H54 (cell line): ENCODE measurements around the gene LRMDA.
"Not testable (repeated sequence)": the region's sequence is repeated elsewhere in the genome, so short reads cannot be mapped to it uniquely, and the experiment has no call there.

Experiments
- DNase-seq: peaks from one replicate; pipeline ENCODE4 v3.0.0; 2011; ENCODE audit warnings: low spot score, mixed read lengths; ENCODE audit not compliant: insufficient read length
- FAIRE-seq: peaks from 3 replicates; lab custom pipeline; 2011; peaks lifted over from hg19 to GRCh38; lab: Jason Lieb, UNC
- POLR2A ChIP-seq: IDR thresholded peaks from 2 replicates; pipeline ENCODE4 v1.6.1; 2011; ENCODE audit warnings: low read depth, mild to moderate bottlenecking, low read length

The LRMDA gene

DNA sequence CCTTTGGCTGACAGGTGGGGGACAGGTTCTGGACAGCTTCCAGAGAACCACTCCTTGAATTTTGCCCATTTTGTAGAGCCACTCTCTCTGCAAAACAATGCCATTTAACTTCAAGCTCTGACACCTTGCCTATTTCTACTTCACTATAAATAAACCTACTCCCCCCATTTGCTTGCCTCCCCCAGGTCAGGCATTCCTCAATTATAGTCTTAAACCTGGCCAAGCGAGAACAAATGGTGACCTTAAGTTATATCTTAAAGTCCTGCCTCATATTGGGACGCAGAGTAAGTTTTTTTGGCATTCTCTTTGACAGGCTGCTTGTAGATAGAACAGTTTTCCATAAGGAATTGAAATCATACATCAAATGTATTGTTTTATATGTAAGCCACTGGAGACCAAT lies 706.9 kb downstream of the LRMDA start:
- TF ChIP-seq POLR2A, result no peak
- FAIRE-seq, result no peak
- no peak for DNase-seq

DNA sequence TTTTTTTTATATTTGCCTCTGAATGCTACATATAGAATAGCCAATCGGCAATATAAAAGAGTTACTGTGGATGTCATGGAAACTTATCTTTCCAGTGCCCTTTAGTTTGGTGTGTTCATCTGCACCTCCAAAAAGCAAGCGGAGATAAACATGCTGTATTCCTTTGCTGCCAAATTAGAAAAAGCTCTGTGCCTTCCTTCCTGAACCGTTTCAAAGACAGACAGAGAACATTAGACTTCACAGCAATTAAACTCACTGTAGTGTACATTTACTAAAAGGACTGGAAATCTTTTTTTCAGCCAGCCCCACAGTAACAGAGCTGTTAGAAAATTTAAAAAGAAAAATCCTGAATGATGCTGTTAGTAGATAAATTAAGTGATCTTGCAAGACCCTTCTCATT lies 707.5 kb downstream of the LRMDA start:
- FAIRE-seq, result no peak
- DNase-seq, result no peak
- TF ChIP-seq POLR2A, result no peak

DNA sequence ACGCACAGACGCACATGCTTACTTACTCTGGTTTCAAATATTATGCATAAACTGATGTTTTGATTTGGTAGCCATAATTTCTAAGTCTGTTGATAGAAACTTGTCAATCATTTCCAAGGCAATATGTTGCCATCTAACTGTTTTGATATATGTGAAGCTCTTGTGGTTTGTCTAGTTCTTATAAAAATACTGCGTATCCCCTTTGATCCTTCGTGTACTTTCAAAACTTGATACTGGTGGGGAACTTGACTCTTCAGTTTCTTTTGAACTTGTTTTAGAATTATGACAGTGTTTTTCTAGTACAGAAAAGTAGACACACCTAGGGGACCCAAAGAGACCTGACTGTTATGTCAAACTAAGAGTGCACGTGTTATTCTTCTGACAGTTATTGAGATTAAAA lies 708.0 kb downstream of the LRMDA start:
- no peak for FAIRE-seq
- DNase-seq, result no peak
- TF ChIP-seq POLR2A, result no peak

DNA sequence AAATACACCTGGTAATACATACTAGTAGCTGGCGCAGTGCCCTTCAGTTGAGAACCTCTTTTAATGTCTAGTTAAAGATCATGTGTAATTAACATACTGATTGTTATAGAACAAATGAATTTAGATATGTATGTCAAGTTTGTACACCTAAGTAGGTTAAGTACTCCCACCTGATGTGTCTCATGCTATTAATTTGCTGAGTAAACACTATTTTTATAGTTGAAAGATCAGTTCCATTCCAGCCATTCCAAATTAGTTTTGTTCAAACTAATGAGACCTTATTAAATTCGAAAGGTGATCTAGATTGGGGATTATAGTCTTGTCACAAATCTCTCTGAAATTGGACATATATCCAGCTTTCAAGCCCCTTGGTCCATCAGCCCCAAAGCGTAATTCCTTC lies 710.0 kb downstream of the LRMDA start:
- no peak for TF ChIP-seq POLR2A
- DNase-seq (no peak), FAIRE-seq (no peak)

DNA sequence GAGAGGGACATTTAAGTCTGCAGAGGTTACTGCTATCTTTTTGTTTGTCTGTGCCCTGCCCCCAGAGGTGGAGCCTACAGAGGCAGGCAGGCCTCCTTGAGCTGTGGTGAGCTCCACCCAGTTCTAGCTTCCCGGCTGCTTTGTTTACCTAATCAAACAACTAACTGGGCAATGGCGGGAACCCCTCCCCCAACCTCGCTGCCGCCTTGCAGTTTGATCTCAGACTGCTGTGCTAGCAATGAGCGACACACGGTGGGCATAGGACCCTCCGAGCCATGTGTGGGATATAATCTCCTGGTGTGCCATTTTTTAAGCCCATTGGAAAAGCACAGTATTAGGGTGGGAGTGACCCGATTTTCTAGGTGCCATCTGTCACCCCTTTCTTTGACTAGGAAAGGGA lies 716.8 kb downstream of the LRMDA start:
- FAIRE-seq, DNase-seq: not testable (repeated sequence)

DNA sequence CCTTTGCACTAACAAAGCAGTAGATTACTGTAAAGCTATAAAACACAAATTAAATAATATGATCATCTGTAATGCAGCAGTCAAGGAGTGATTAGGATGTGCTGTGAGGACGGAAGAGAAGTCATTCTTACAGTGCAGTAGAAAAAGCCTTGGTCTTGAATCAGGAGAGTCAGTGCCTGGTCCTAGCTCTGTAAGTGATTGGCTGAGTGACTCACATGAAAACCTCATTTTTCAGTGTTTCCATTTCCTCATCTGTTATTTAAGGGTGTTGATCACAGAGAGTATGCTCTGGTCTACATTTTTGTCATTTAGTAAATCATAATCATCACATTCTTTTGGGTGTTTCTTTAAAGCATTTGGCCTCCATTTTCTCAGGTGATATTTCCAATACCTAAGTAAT lies 717.8 kb downstream of the LRMDA start:
- no peak for FAIRE-seq
- no peak for TF ChIP-seq POLR2A
- no peak for DNase-seq

DNA sequence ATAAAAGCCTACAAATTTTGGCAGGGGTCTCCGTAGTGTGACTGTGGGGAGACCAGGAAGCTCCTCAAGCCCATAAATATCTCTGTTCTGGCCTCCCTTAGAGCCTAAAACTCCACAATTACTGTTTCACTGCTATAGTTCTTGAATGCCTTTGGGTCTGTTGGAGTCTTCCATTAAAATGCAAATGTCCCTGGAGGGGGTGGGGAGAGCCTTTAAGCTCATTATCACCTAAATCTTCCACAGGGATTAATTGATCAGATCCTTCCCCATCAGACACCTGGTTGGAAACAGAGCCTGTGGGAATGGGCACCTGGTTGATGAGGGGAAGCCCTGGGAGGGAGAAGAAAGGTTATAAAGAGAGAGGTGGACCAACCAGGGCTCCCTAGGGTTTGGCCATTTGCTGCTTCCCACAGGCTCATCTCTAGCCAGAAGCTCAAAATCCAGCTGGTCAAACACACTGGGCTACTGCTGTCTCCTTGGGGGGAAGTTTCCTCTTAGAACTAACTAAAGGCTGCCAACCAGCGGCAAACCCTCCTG lies 718.2 kb downstream of the LRMDA start:
- FAIRE-seq (no peak), DNase-seq (no peak)
- TF ChIP-seq POLR2A, result no peak

DNA sequence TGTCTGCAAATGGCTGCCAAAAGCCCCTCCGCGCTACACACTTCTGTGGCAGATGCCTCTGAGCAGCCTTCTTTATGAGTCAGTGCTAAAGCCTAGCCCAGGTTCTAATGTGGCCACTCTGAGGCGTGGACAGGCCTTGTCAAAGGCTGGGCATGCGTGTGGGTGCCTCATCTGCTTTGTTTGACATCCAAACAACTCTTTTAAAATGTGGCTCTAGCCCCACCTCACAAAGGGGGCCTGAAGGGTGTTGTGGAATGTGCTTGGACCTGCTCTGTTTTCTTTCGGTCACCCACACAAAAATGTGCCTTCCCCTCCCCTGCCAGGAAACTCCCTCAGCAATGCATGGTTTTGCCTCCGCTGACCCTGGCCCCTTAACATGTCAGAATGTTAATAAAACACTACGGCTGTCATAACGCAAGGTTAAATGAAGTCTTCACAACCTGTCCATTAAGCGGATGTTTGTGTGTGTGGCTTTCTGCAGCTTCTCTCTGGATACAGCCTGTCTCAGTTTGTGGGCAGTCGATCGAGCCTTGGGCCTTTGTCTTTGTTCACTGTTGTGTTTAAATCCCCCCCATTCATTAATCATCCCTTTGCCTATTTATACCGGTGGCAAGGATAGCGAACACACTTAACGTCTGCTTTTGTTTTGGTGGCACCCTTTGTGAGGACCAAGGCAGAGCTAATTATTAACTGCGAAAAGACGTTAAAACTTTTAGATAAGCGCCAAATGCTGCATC lies 718.9 kb downstream of the LRMDA start:
- FAIRE-seq (no peak), DNase-seq (no peak)
- no peak for TF ChIP-seq POLR2A

DNA sequence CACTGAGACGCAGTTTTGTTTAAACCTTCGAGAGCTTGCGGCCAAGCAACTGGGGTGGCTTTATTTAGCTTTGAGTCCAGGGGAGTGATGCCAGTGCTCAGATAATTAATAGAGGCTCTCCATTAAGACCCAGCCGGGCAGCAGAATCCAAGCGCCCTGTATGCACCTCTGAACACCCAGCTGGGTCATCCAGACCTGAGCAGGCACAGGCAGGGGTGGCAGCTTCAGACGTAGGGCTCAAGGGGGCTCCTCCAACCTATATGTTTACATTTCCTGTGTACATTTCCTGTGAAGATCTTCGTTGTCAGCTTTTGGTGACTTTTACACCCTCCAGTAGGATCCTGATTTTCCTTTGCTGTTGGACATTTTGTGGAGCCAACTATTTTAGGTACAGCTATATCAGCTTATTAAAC lies 719.5 kb downstream of the LRMDA start:
- no peak for TF ChIP-seq POLR2A
- DNase-seq (no peak), FAIRE-seq (no peak)

DNA sequence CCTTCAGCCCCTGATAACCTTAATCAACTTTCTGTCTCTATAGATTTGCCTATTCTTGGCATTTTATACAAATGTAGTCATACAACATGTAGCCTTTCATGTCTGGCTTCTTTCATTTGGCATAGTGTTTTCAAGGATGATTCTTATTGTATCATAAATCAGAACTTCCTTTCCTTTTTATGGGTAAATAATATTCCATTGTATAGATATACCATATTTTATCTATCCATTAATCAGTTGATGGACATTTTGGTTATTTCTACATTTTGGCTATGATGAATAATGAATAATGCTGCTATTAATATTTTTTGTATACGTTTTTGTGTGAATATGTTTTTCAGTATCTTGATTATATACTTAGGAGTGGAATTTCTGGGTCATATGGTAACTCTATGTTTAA lies 720.8 kb downstream of the LRMDA start:
- no peak for DNase-seq
- no peak for FAIRE-seq
- TF ChIP-seq POLR2A, result no peak

DNA sequence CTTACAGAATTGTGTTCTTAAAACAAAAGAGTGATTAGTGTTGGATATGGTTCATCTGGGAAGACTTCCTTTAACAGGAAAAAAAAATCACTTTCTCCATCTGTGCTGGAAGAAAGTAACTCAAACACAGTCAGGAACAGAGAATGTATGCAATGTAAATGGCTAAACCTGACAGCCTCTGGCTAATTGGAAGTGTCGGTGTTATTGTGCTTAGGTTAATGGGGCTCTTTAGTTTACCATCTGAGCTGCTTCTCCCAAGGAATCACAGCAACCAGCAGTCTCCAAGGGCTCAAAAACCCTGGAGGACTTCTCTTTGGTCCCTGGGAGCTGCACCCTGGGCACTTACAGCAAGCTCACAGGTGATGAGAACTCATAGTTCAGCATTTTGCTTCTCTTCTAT lies 724.5 kb downstream of the LRMDA start:
- FAIRE-seq (no peak), DNase-seq (no peak)
- no peak for TF ChIP-seq POLR2A

DNA sequence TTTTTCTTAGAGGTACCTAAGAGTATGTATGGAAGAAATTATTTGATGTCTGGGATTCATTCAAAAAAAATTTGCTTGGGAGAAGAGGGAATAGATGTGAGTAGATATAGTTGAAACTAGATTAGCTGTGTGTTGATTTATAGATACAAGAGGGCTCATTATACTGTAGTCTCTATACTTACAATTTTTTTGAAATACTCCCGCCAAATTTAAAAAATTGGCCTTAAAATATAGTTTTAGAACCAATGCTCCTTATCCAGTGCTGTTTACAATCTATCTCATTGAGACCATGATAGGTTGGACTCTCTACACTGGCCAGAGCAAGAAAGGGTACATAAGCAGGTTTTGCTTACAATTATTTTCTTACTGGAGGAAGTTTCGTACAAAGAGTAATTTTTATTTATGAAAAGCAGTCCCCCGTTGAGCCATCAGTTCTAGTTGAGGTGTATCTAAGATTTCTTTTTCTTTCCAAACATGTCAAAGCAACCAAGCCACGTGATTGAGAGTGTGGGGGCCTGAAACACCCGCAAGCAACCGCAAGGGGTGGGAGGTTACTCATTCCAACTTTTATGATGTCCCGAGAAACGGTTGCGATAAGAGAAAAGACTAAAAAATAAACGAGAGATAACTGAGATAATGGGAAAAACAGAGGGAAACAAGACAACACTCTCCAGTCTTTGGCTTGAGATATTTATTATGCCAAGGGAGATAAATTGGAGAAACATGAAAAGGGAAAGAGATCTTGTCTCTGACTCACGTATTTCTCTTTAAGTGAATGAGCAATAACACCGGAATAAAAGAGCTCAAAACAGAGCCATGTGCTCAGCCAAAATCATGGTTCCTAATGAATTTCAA lies 729.2 kb downstream of the LRMDA start:
- TF ChIP-seq POLR2A, result no peak
- DNase-seq (no peak), FAIRE-seq (no peak)

DNA sequence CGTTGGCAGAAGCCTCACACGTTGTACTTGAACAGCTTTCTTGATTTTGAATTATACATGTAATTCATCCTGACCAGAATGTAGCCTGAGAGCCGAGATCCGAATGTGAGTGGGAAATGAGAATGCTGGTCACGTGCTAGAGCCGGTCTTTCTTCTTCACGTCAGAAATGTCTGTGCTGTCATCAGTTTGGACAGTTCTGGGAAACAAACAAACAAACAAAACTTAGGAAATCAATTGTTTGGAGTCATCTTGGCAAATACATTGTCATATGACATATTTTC lies 729.8 kb downstream of the LRMDA start:
- FAIRE-seq, result no peak
- no peak for DNase-seq
- TF ChIP-seq POLR2A, result no peak

DNA sequence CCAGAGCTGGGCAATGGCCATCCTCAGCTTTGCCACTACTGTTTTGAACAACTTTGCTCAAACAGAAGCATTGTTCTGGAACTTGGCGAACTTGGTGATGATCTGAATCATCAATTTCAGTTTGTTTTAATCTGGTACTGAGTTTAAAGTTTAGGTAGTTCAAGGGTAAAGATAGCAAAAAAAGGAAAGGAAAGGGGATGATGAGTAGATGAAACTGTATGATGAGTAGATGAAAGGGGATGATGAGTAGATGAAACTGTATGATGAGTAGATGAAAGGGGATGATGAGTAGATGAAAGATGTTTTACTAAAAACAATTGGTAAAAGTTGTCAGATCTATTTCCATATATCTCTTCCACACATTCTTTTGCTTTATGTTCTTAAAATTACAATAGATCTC lies 737.0 kb downstream of the LRMDA start:
- TF ChIP-seq POLR2A, result no peak
- no peak for FAIRE-seq

DNA sequence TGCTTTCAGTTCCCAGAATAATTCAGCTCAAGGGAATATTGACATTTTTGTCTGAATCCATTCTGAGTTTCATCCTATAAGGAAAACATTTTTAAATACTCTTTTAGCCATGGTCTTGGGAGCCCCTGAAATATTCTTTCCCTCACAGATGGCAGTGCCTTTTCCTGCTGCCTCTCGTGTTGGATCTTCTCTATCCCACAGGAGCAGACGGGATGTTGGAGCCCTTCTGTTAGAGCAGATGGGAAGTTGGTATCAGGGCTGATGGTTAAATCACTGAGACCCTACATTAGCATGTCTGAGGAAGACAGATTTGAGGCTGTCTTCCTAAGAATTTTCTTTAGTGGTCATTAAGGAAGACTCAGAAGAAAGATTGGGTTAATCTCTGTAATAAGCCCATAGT lies 737.8 kb downstream of the LRMDA start:
- DNase-seq, result no peak
- no peak for FAIRE-seq
- TF ChIP-seq POLR2A, result no peak

More for the DNA sequence above, 737.0 kb downstream of the LRMDA start:
- no peak for DNase-seq
